ENCODE measurements around the gene LRRC72.

The LRRC72 gene

GRCh38 chr7:16586081-16586874 lies 59.7 kb downstream of the LRRC72 start:
- Histone ChIP-seq H3K4me3 (ENCODE audit: low read length) (no peak overlapping the region), H3K9me2 (replicated peaks; ENCODE audit: insufficient read depth, low read length) (no peaks in the 10 kb centered on the region), H3F3A (ENCODE audit: insufficient read depth, low read length) (no peaks in the 10 kb centered on the region), H3K4me1 (ENCODE audit: low read length) (no peaks in the 10 kb centered on the region), H3K27me3 (replicated peaks; ENCODE audit: insufficient read depth, low read length) (no peaks in the 10 kb centered on the region), H3K27ac (ENCODE audit: low read length) (no peak overlapping the region), H3K36me3 (replicated peaks; ENCODE audit: insufficient read depth, low read length) (no peaks in the 10 kb centered on the region), H2AFZ (ENCODE audit: low read length) (no peak overlapping the region), H3K9ac (ENCODE audit: low read length) (no peak overlapping the region), H3K9me3 (replicated peaks; ENCODE audit: insufficient read depth, low read length) (no peaks in the 10 kb centered on the region), H3K79me2 (ENCODE audit: low read length) (no peaks in the 10 kb centered on the region), H3K4me2 (ENCODE audit: low read depth, low read length) (no peak overlapping the region), H4K20me1 (ENCODE audit: insufficient read depth, low read length) (no peaks in the 10 kb centered on the region)
- DNase-seq = no peak
- TF ChIP-seq EZH2 (optimal IDR thresholded peaks at IDR 0.05; ENCODE audit: low read depth, low read length) (no peak), CTCF (IDR thresholded peaks at IDR 0.05; ENCODE audit: low read length) (no peak), EZH2phosphoT487 (IDR thresholded peaks at IDR 0.05; ENCODE audit: low read length) (no peak)

- H3K4me2 ChIP-seq (ENCODE audit: low read depth, low read length) = no peak overlapping the region
Observed at GRCh38 chr7:16587129-16587528, 60.5 kb downstream of the LRRC72 start.

GRCh38 chr7:16587790-16588189 lies 61.2 kb downstream of the LRRC72 start:
- Histone ChIP-seq H3K4me3 (ENCODE audit: low read length) (no peak overlapping the region), H3K36me3 (replicated peaks; ENCODE audit: insufficient read depth, low read length) (no peaks in the 10 kb centered on the region), H3K27me3 (replicated peaks; ENCODE audit: insufficient read depth, low read length) (no peaks in the 10 kb centered on the region), H3K79me2 (ENCODE audit: low read length) (no peaks in the 10 kb centered on the region), H3K4me2 (ENCODE audit: low read depth, low read length) (no peak overlapping the region), H3K9me2 (replicated peaks; ENCODE audit: insufficient read depth, low read length) (no peaks in the 10 kb centered on the region), H3K27ac (ENCODE audit: low read length) (no peak overlapping the region), H4K20me1 (ENCODE audit: insufficient read depth, low read length) (no peaks in the 10 kb centered on the region), H3K4me1 (ENCODE audit: low read length) (no peaks in the 10 kb centered on the region), H3K9ac (ENCODE audit: low read length) (no peak overlapping the region), H3K9me3 (replicated peaks; ENCODE audit: insufficient read depth, low read length) (no peaks in the 10 kb centered on the region), H3F3A (ENCODE audit: insufficient read depth, low read length) (no peaks in the 10 kb centered on the region), H2AFZ (ENCODE audit: low read length) (no peak overlapping the region)
- TF ChIP-seq CTCF (IDR thresholded peaks at IDR 0.05; ENCODE audit: low read length) (no peak), EZH2phosphoT487 (IDR thresholded peaks at IDR 0.05; ENCODE audit: low read length) (no peak), EZH2 (optimal IDR thresholded peaks at IDR 0.05; ENCODE audit: low read depth, low read length) (no peak)
- no peak for DNase-seq

More at GRCh38 chr7:16587129-16587528, 60.5 kb downstream of the LRRC72 start:
- no peak for DNase-seq
- H3K9me2 ChIP-seq (replicated peaks; ENCODE audit: insufficient read depth, low read length) = no peaks in the 10 kb centered on the region
- TF ChIP-seq CTCF (IDR thresholded peaks at IDR 0.05; ENCODE audit: low read length) (no peak), EZH2 (optimal IDR thresholded peaks at IDR 0.05; ENCODE audit: low read depth, low read length) (no peak), EZH2phosphoT487 (IDR thresholded peaks at IDR 0.05; ENCODE audit: low read length) (no peak)
- no peaks in the 10 kb centered on the region for H3K27me3 ChIP-seq (replicated peaks; ENCODE audit: insufficient read depth, low read length)
- no peaks in the 10 kb centered on the region for H4K20me1 ChIP-seq (ENCODE audit: insufficient read depth, low read length)
- no peaks in the 10 kb centered on the region for H3K9me3 ChIP-seq (replicated peaks; ENCODE audit: insufficient read depth, low read length)
- no peaks in the 10 kb centered on the region for H3K4me1 ChIP-seq (ENCODE audit: low read length)
- H3K9ac ChIP-seq (ENCODE audit: low read length) = no peak overlapping the region
- no peaks in the 10 kb centered on the region for H3K36me3 ChIP-seq (replicated peaks; ENCODE audit: insufficient read depth, low read length)
- no peaks in the 10 kb centered on the region for H3K79me2 ChIP-seq (ENCODE audit: low read length)
- H3K4me3 ChIP-seq (ENCODE audit: low read length) = no peak overlapping the region
- H3K27ac ChIP-seq (ENCODE audit: low read length) = no peak overlapping the region
- no peaks in the 10 kb centered on the region for H3F3A ChIP-seq (ENCODE audit: insufficient read depth, low read length)
- no peak overlapping the region for H2AFZ ChIP-seq (ENCODE audit: low read length)

All from MM.1S (cell line).